ENCODE data around the gene ELP2.

Gene ELP2

DNA sequence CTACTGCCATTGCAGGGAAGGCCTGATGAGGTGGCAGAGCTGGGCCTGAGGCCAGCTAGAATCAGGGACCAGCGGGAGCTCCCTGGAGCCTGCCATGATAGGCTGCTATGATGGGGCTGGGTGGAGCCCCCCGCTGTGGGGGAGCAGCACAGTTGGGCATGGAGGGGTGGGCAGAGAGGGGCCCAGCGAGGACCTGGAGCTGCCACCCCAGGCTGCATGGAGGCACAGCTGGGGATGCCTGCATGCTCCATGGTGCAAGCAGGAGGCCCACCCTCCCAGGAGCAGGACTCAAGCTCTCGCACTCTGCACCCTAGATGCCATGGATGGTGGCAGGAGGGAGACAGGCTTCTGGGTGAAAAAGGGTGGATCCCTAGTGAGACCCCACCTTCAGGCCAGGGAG is 44.5 kb upstream of the ELP2 start:
- Histone ChIP-seq H3K14ac (ENCODE audit: low read length) (no peak overlapping the region), H3K36me3 (replicated peaks in 1 of 2; ENCODE audit: control insufficient read depth in 2 of 2, insufficient read depth in 2 of 2, low read length in 2 of 2) (no peaks in the 10 kb centered on the region), H4K8ac (ENCODE audit: low read depth, low read length) (no peak overlapping the region), H3K79me1 (ENCODE audit: low read depth, low read length) (no peaks in the 10 kb centered on the region), H2BK120ac (ENCODE audit: low read depth, low read length) (no peak overlapping the region), H3K9ac (ENCODE audit: low read depth, low read length, poor library complexity) (no peak overlapping the region), H3K4ac (ENCODE audit: low read length) (no peak overlapping the region), H2BK5ac (ENCODE audit: low read length) (no peak overlapping the region), H4K91ac (ENCODE audit: low read depth, low read length, poor library complexity) (no peak overlapping the region), H2BK15ac (ENCODE audit: low read length) (peak overlapping the region; percentile 27), H3K27ac (replicated peaks; ENCODE audit: low read length) (no peak overlapping the region), H3K4me3 (ENCODE audit: low read length in 2 of 2) (no peak overlapping the region), H3K4me1 (ENCODE audit: control insufficient read depth in 2 of 2, insufficient read depth in 1 of 2, low read depth in 1 of 2, low read length in 2 of 2) (no peaks in the 10 kb centered on the region), H3K4me2 (ENCODE audit: insufficient read depth, low read length, poor library complexity, severe bottlenecking) (no peak overlapping the region), H2BK12ac (ENCODE audit: low read length) (no peak overlapping the region), H3K27me3 (ENCODE audit: control insufficient read depth in 3 of 3, insufficient read depth in 3 of 3, low read depth in 1 of 3, low read length in 3 of 3) (no peaks in the 10 kb centered on the region), H2AFZ (ENCODE audit: low read length) (no peak overlapping the region), H3K9me3 (replicated peaks in 1 of 2; ENCODE audit: control insufficient read depth in 2 of 2, insufficient read depth in 1 of 2, low read depth in 1 of 2, low read length in 2 of 2) (peaks cover under 1 to 3% of the 10 kb centered on the region in 2 donors), H3K23ac (ENCODE audit: low read depth, low read length, poor library complexity) (peak overlapping the region; percentile 31), H3K18ac (ENCODE audit: low read length) (no peak overlapping the region), H2AK5ac (ENCODE audit: low read depth, low read length) (no peak overlapping the region)
- no peak for DNase-seq (ENCODE audit: low spot score)
- WGBS, 2 donors (ENCODE audit: extremely low coverage in 2 of 2, insufficient read length in 2 of 2, insufficient replicate concordance in 1 of 2), result no CpG with 5 or more reads among the region's 4 CpGs

DNA sequence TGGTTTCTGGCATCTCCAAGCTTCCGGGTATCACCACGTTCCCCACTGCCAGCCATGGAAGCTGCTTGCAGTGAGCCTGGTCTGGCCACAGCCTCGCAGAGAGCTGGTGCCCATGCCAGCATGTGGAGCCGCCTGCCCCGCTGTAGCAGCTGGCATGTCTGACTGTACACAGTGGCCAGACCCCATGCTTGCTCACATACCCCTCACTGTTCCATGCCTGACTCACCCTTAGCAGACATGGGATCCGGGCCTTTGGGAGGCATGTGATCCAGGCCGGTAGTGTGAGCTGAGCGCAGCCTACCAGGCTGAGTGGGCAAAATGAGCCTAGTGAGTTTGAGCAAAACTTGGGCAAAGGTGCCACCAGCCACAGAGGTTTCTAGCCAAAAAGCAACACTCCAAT is 43.5 kb upstream of the ELP2 start:
- no peak overlapping the region for H3K4ac ChIP-seq (ENCODE audit: low read length)
- no peak overlapping the region for H3K14ac ChIP-seq (ENCODE audit: low read length)
- no peak overlapping the region for H4K8ac ChIP-seq (ENCODE audit: low read depth, low read length)
- no peak overlapping the region for H2BK15ac ChIP-seq (ENCODE audit: low read length)
- no peak overlapping the region for H2BK12ac ChIP-seq (ENCODE audit: low read length)
- H3K4me2 ChIP-seq (ENCODE audit: insufficient read depth, low read length, poor library complexity, severe bottlenecking), result no peak overlapping the region
- no peak for DNase-seq (ENCODE audit: low spot score)
- no peak overlapping the region for H2BK5ac ChIP-seq (ENCODE audit: low read length)
- WGBS, 2 donors (ENCODE audit: extremely low coverage in 2 of 2, insufficient read length in 2 of 2, insufficient replicate concordance in 1 of 2), result no CpG with 5 or more reads among the region's 8 CpGs
- H3K36me3 ChIP-seq (replicated peaks in 1 of 2; ENCODE audit: control insufficient read depth in 2 of 2, insufficient read depth in 2 of 2, low read length in 2 of 2), result no peaks in the 10 kb centered on the region
- no peak overlapping the region for H3K4me3 ChIP-seq (ENCODE audit: low read length in 2 of 2)
- H4K91ac ChIP-seq (ENCODE audit: low read depth, low read length, poor library complexity), result no peak overlapping the region
- H2BK120ac ChIP-seq (ENCODE audit: low read depth, low read length), result no peak overlapping the region
- H3K9me3 ChIP-seq (replicated peaks in 1 of 2; ENCODE audit: control insufficient read depth in 2 of 2, insufficient read depth in 1 of 2, low read depth in 1 of 2, low read length in 2 of 2), result peaks cover 0 to 3% of the 10 kb centered on the region in 2 donors
- H3K79me1 ChIP-seq (ENCODE audit: low read depth, low read length), result no peaks in the 10 kb centered on the region
- peak overlapping the region; percentile 28 for H3K18ac ChIP-seq (ENCODE audit: low read length)
- H3K4me1 ChIP-seq (ENCODE audit: control insufficient read depth in 2 of 2, insufficient read depth in 1 of 2, low read depth in 1 of 2, low read length in 2 of 2), result no peaks in the 10 kb centered on the region
- H3K23ac ChIP-seq (ENCODE audit: low read depth, low read length, poor library complexity), result peak overlapping the region; percentile 46
- peaks cover 0 to 1% (median 0%) of the 10 kb centered on the region in 3 experiments for H3K27me3 ChIP-seq (ENCODE audit: control insufficient read depth in 3 of 3, insufficient read depth in 3 of 3, low read depth in 1 of 3, low read length in 3 of 3)
- H3K9ac ChIP-seq (ENCODE audit: low read depth, low read length, poor library complexity), result no peak overlapping the region
- H2AFZ ChIP-seq (ENCODE audit: low read length), result no peak overlapping the region
- no peak overlapping the region for H3K27ac ChIP-seq (replicated peaks; ENCODE audit: low read length)
- H2AK5ac ChIP-seq (ENCODE audit: low read depth, low read length), result peak overlapping the region; percentile 23

DNA sequence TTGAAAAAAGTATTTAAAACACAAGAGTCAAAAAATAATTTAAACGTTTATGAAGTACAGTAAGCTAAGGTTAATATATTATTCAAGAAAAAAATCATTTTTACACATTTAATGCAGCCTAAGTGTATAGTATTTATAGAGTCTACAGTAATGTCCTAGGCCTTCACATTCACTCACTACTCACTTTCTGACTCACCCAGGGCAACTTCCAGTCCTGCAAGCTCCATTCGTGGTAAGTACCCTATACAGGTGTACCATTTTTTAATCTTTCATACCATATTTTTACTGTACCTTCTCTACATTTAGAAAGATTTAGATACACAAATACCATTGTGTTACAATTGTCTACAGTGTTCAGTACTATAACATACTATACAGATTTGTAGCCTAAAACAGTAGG is 41.4 kb upstream of the ELP2 start:
- Histone ChIP-seq H3K18ac (ENCODE audit: low read length) (no peak overlapping the region), H3K4me3 (ENCODE audit: low read length in 2 of 2) (no peak overlapping the region), H4K8ac (ENCODE audit: low read depth, low read length) (no peak overlapping the region), H2AK5ac (ENCODE audit: low read depth, low read length) (no peak overlapping the region), H2BK12ac (ENCODE audit: low read length) (no peak overlapping the region), H2AFZ (ENCODE audit: low read length) (no peak overlapping the region), H4K91ac (ENCODE audit: low read depth, low read length, poor library complexity) (no peak overlapping the region), H3K4ac (ENCODE audit: low read length) (no peak overlapping the region), H3K79me1 (ENCODE audit: low read depth, low read length) (no peaks in the 10 kb centered on the region), H2BK120ac (ENCODE audit: low read depth, low read length) (no peak overlapping the region), H3K27me3 (ENCODE audit: control insufficient read depth in 3 of 3, insufficient read depth in 3 of 3, low read depth in 1 of 3, low read length in 3 of 3) (peaks cover 0 to 3% (median 0%) of the 10 kb centered on the region in 3 experiments), H3K4me2 (ENCODE audit: insufficient read depth, low read length, poor library complexity, severe bottlenecking) (no peak overlapping the region), H3K27ac (replicated peaks; ENCODE audit: low read length) (no peak overlapping the region), H3K23ac (ENCODE audit: low read depth, low read length, poor library complexity) (no peak overlapping the region), H2BK15ac (ENCODE audit: low read length) (no peak overlapping the region), H2BK5ac (ENCODE audit: low read length) (no peak overlapping the region), H3K9me3 (replicated peaks in 1 of 2; ENCODE audit: control insufficient read depth in 2 of 2, insufficient read depth in 1 of 2, low read depth in 1 of 2, low read length in 2 of 2) (peaks cover 0 to 3% of the 10 kb centered on the region in 2 donors), H3K36me3 (replicated peaks in 1 of 2; ENCODE audit: control insufficient read depth in 2 of 2, insufficient read depth in 2 of 2, low read length in 2 of 2) (no peaks in the 10 kb centered on the region), H3K9ac (ENCODE audit: low read depth, low read length, poor library complexity) (no peak overlapping the region), H3K4me1 (ENCODE audit: control insufficient read depth in 2 of 2, insufficient read depth in 1 of 2, low read depth in 1 of 2, low read length in 2 of 2) (no peaks in the 10 kb centered on the region), H3K14ac (ENCODE audit: low read length) (no peak overlapping the region)
- DNase-seq (ENCODE audit: low spot score), result no peak
- no CpG with 5 or more reads among the region's 2 CpGs for WGBS, 2 donors (ENCODE audit: extremely low coverage in 2 of 2, insufficient read length in 2 of 2, insufficient replicate concordance in 1 of 2)

DNA sequence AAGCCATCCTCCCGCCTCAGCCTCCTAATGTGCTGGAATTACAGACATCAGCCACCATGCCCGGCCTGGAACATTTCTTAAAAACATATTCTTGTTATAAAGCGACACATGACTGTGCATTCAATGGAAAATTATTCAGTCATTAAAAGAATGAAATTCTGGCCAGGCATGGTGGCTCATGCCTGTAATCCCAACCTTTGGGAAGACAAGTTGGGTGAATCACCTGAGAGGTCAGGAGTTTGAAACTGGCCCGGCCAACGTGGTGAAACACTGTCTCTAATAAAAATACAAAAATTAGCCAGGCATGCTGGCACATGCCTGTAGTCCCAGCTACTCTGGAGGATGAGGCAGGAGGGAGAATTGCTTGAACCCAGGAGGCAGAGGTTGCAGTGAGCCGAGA is 40.7 kb upstream of the ELP2 start:
- Histone ChIP-seq H3K4me1 (ENCODE audit: control insufficient read depth in 2 of 2, insufficient read depth in 1 of 2, low read depth in 1 of 2, low read length in 2 of 2) (no peaks in the 10 kb centered on the region), H4K8ac (ENCODE audit: low read depth, low read length) (no peak overlapping the region), H3K27me3 (ENCODE audit: control insufficient read depth in 3 of 3, insufficient read depth in 3 of 3, low read depth in 1 of 3, low read length in 3 of 3) (peaks cover 0 to 3% (median 0%) of the 10 kb centered on the region in 3 experiments), H3K9ac (ENCODE audit: low read depth, low read length, poor library complexity) (no peak overlapping the region), H3K4me2 (ENCODE audit: insufficient read depth, low read length, poor library complexity, severe bottlenecking) (no peak overlapping the region), H3K9me3 (replicated peaks in 1 of 2; ENCODE audit: control insufficient read depth in 2 of 2, insufficient read depth in 1 of 2, low read depth in 1 of 2, low read length in 2 of 2) (peaks cover 0 to 3% of the 10 kb centered on the region in 2 donors), H2BK120ac (ENCODE audit: low read depth, low read length) (no peak overlapping the region), H2AK5ac (ENCODE audit: low read depth, low read length) (no peak overlapping the region), H2BK15ac (ENCODE audit: low read length) (no peak overlapping the region), H3K79me1 (ENCODE audit: low read depth, low read length) (no peaks in the 10 kb centered on the region), H3K27ac (replicated peaks; ENCODE audit: low read length) (no peak overlapping the region), H3K4me3 (ENCODE audit: low read length in 2 of 2) (no peak overlapping the region), H2BK12ac (ENCODE audit: low read length) (no peak overlapping the region), H4K91ac (ENCODE audit: low read depth, low read length, poor library complexity) (no peak overlapping the region), H3K23ac (ENCODE audit: low read depth, low read length, poor library complexity) (no peak overlapping the region), H3K14ac (ENCODE audit: low read length) (no peak overlapping the region), H3K18ac (ENCODE audit: low read length) (no peak overlapping the region), H3K36me3 (replicated peaks in 1 of 2; ENCODE audit: control insufficient read depth in 2 of 2, insufficient read depth in 2 of 2, low read length in 2 of 2) (no peaks in the 10 kb centered on the region), H3K4ac (ENCODE audit: low read length) (no peak overlapping the region), H2BK5ac (ENCODE audit: low read length) (no peak overlapping the region), H2AFZ (ENCODE audit: low read length) (no peak overlapping the region)
- no peak for DNase-seq (ENCODE audit: low spot score)
- no CpG with 5 or more reads among the region's 6 CpGs for WGBS, 2 donors (ENCODE audit: extremely low coverage in 2 of 2, insufficient read length in 2 of 2, insufficient replicate concordance in 1 of 2)
